Nucleus accumbens (tissue), 56 donors: ENCODE data around the gene TRABD2B.
A peak's percentile ranks its signal among the peaks of the same experiment; 100 is the strongest.

Experiments used
- DNase-seq, 56 donors: peaks; one replicate each; lab custom pipeline; 2025; lab: John Stamatoyannopoulos, UW

The TRABD2B gene

DNA sequence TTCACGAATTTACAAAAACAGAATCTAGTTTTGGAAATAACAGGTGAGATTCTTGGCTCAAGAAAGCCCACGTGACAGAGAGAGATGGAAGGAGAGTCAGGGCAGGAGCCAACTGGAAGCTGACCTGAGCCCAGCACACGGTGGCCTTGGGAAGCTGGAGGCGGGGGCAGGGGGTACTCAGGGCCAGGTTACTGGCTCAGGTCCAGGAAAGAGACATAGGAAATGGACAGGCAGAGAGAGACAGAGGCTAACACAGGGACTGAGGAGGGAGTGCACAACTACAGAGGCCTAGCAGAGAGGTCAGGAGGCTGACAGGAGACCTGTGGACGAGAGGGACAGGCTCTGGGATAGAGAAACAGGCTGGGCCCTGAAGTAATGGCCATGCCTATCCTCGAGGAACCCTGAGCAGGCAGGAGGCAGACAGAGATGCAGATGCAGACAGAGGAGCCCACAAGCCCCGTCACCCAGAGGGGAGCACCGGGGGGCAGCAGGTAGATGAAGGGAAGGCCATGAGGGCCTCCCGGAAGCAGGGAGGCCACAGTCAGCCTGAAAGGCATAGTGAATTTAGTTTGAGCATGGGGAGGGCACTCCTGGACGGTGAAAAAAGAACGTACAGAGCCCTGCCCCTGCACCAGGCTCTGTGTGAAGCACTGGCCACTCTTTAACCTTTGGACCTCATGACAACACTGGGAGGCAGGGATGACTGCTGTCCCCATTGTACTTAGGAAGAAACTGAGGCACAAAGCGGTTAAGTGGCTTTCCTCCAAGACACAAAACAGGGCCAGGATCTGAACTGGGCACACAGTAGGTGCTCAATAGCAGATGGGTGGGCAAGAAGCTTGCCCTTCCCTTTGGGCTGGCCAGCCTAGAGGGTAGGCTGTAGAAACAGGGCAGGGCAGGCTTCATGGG, 230.1 kb downstream of the TRABD2B start:
- DNase-seq, result no peak

DNA sequence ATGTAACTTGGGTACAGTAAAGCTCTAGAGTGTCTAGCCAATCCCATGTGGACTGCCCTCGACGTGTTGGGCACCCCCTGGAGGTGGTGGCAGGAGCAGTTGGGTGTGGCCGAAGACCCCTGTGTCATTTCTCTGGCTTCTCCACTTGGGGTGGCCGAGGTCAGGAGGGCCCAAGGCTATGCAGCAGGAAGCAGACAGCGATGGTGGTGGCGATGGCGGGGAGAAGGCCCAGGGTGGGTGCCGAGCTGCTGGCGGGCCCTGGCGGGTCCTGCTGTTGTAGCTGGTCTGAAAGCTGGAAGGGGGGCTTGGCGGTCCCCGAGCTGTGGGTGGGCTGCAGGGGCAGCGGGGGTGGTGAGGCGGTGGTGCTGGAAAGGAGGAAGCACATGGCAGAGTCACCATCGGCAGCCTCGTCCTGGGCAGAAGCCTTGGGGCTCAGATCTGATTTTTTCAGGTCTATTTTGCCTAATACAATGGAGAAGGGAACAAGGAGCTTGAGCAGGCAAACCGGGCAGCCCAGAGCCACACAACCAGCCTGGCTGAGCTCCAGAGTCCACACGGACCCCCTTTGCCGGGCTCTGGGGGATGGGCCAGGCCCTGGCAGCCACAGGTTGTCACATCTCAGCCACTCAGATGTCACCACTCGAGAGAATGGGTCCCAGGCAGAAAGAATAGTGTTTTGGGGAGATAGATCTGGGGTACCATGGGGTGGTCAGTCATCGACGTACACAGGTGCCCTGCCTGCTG, 231.3 kb downstream of the TRABD2B start:
- no peak for DNase-seq

- DNase-seq, result no peak
Measured at GRCh38 chr1:47765236-47765635, 231.9 kb downstream of the TRABD2B start.

- DNase-seq, result no peak
Measured at GRCh38 chr1:47764461-47765046, 232.6 kb downstream of the TRABD2B start.

- no peak for DNase-seq
Measured at GRCh38 chr1:47763591-47764171, 233.5 kb downstream of the TRABD2B start.

- no peak for DNase-seq
Measured at GRCh38 chr1:47761974-47762373, 235.2 kb downstream of the TRABD2B start.

- no peak for DNase-seq
Measured at GRCh38 chr1:47761201-47761930, 235.8 kb downstream of the TRABD2B start.

DNA sequence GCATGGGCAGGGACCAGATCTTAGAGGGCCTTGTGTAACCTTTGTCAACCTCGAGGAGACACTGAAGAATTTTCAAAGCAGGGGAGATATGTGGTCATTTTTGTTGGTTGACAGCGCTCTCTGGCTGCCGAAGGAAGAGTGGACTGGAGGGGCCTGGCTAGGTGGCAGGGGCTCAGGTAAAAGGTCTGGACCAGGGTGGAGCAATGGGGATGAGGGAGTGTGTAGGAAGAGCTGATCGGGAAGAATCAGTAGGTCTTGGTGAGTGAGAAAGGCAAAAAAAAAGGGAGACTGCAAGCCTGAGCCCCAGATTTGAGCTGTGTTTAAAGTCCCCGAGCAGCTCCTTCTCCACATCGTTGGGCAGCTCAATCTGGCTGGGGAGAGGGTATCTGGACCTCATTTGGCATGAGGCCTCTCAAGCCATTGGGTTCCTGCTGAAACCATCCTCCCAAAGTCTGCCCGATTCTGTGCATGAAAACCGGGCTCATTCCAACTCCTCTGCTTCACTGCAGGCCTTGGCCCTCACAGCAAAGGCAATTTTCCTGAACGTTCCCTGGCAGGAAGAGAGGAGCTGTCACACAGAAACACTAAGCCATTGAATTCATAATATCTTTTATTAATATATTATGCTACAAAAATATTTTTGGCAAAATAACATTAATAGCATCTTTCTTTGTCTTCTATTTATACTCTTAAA, 237.1 kb downstream of the TRABD2B start:
- no peak for DNase-seq

DNA sequence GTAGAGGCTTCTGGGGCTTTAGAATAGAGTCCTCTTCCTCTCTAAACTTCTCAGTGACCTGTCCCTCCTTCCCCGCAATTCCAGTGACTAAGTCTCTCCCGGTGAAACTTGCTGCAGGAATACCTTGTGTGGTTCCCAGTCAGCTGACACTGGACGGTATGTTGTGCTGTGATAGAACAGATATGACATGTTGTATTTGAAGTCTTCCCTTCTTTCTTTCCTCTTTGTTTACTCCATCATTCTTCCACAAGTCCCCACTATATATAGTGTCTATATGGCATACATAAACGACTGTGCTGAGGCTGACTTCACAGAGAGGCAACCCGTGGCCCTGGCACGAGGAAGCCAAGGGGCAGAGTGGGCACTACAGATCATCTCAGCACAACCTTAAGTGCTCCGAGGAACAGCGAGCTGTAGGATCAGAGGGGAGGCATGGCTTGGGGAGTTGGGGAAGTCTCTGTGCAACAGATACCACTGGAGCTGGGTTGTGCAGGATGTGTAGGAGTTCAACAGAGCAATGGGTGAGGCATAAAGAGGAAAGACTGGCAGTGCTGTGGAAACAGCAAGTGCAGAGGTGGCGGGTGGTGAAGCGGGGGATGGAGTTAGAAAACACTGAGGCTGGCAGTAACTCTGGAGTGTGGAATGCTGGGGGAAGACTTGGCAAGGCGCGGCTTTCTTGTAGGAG, 237.8 kb downstream of the TRABD2B start:
- DNase-seq, result peak in 2 of 56 donors; percentile 6 to 8

GRCh38 chr1:47758341-47759250, 238.6 kb downstream of the TRABD2B start:
- no peak for DNase-seq

- no peak for DNase-seq
Measured at GRCh38 chr1:47757226-47757975, 239.8 kb downstream of the TRABD2B start.

GRCh38 chr1:47756411-47756810, 240.8 kb downstream of the TRABD2B start:
- no peak for DNase-seq

GRCh38 chr1:47756006-47756405, 241.2 kb downstream of the TRABD2B start:
- no peak for DNase-seq

- no peak for DNase-seq
Measured at GRCh38 chr1:47755101-47755990, 241.8 kb downstream of the TRABD2B start.

- DNase-seq, result no peak
Measured at GRCh38 chr1:47754221-47754620, 243.0 kb downstream of the TRABD2B start.

DNA sequence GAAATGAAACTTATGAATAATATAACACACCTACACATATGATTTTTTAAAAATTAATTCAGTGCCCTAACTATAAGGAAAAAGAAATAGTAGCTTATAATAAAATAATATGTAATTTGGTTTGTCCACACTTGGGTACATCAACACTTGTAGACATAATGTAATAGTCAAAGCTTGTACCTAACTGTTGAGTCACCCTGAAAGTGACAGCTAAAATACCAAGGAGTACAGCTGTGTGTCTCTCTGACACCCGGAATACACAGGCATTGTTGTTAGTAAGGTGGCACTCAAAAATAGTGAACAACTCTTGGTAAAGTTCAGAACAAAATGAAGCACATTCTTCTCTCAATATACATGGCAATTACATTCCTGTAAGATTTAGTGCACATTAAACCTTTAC, 243.4 kb downstream of the TRABD2B start:
- DNase-seq, result no peak
